Measurements from ENCODE around the gene DNM3. TPM values are rescaled to one million over a fixed set of nuclear protein-coding genes. Genes with fewer than 3 reads are reported as not detected.

DNM3 gene
- polyA plus RNA-seq, 3 donors: 0.15 TPM; not detected in 2

DNA sequence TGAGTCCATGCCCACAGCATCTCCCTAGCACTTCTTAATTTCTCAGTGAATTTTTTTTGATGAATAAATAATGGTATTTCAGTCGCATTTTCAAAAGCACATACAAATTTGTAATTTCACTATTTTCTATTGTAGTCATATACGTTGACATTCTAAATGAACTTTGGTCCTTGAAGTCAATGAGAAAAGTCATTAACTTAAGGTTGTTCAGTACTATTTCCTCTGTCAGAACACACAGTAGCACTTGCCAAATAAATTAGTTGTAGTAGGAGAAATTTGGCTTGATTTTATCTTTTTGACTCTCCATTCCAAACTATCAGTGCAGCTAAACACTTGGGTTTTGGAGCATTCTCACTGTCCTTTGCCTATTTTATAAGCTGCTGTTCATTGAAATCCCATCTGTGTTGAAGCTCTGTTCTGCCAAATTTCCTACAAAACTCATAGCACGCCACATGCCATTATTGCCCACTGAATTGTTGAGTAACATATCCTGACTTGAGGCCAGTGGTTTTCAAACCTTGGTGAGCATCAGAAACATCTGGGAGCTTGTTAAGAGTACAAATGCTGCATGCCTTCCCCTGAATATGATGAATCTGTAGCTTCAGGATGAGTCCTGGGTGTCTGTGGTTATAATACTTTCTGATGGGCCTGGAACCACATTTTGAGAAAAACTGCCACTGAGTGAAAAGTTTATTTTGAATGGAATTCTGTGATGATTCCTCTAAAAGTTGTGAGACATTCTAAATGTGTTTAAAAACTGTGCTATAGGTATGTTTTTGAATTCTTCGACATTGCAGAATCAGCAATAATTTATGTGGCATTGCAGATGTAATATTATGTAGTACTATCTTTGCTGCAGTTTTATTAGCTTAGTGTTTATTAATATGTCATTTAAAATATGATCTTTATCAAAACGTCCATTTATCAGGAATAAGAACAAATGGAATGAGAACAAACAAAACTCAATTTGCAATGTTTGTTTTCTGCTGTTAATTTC lies 78.9 kb downstream of the DNM3 start:
- Mint-ChIP-seq H3K36me3 (no peaks in the 10 kb centered on the region), H3K4me1 (no peaks in the 10 kb centered on the region), H3K27ac (no peak overlapping the region), H3K4me3 (no peak overlapping the region), H3K27me3 (ENCODE audit: low read depth in 3 of 3) (no peaks in the 10 kb centered on the region), H3K9me3 (peaks cover 0 to 8% (median 6%) of the 10 kb centered on the region in 7 donors)
- Histone ChIP-seq H2AFZ (ENCODE audit: insufficient read depth, low read depth, low read length, poor library complexity, severe bottlenecking) (no peak overlapping the region), H4K20me1 (ENCODE audit: insufficient read depth, low read length) (no peaks in the 10 kb centered on the region), H3K36me3 (replicated peaks in 1 of 2; ENCODE audit: control insufficient read depth in 1 of 2, insufficient read depth in 2 of 2, low read length in 2 of 2) (no peaks in the 10 kb centered on the region), H3K4me1 (ENCODE audit: control insufficient read depth in 1 of 2, insufficient read depth in 2 of 2, low read length in 2 of 2) (no peaks in the 10 kb centered on the region), H3K4me3 (replicated peaks in 1 of 3; ENCODE audit: low read depth in 2 of 3, low read length in 3 of 3) (no peak overlapping the region), H3K27me3 (ENCODE audit: control insufficient read depth in 2 of 2, insufficient read depth in 2 of 2, low read length in 2 of 2) (no peaks in the 10 kb centered on the region), H3K9me3 (replicated peaks in 1 of 2; ENCODE audit: control insufficient read depth in 1 of 2, insufficient read depth in 1 of 2, low read length in 2 of 2) (no peaks in the 10 kb centered on the region), H3K4me2 (replicated peaks; ENCODE audit: extremely low read depth, low read length, poor library complexity, severe bottlenecking) (no peak overlapping the region), H3K9ac (ENCODE audit: insufficient read depth, low read length, poor library complexity, severe bottlenecking) (no peak overlapping the region), H3K79me2 (ENCODE audit: insufficient read depth, low read length) (no peaks in the 10 kb centered on the region), H3K27ac (ENCODE audit: low read depth in 1 of 2, low read length in 2 of 2) (no peak overlapping the region)
- intact Hi-C loops (cut with micrococcal nuclease): no loop called here
- DNase-seq: no peak
- WGBS (ENCODE audit: insufficient coverage): 25% methylated on average over 1 of the region's 5 CpGs
- TF ChIP-seq, protein P1, sequence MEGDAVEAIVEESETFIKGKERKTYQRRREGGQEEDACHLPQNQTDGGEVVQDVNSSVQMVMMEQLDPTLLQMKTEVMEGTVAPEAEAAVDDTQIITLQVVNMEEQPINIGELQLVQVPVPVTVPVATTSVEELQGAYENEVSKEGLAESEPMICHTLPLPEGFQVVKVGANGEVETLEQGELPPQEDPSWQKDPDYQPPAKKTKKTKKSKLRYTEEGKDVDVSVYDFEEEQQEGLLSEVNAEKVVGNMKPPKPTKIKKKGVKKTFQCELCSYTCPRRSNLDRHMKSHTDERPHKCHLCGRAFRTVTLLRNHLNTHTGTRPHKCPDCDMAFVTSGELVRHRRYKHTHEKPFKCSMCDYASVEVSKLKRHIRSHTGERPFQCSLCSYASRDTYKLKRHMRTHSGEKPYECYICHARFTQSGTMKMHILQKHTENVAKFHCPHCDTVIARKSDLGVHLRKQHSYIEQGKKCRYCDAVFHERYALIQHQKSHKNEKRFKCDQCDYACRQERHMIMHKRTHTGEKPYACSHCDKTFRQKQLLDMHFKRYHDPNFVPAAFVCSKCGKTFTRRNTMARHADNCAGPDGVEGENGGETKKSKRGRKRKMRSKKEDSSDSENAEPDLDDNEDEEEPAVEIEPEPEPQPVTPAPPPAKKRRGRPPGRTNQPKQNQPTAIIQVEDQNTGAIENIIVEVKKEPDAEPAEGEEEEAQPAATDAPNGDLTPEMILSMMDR (IDR thresholded peaks at IDR 0.05): no peak

- H3K9ac ChIP-seq (ENCODE audit: insufficient read depth, low read length, poor library complexity, severe bottlenecking): no peak overlapping the region
- no peaks in the 10 kb centered on the region for H3K36me3 ChIP-seq (replicated peaks in 1 of 2; ENCODE audit: control insufficient read depth in 1 of 2, insufficient read depth in 2 of 2, low read length in 2 of 2)
- no peaks in the 10 kb centered on the region for H3K9me3 ChIP-seq (replicated peaks in 1 of 2; ENCODE audit: control insufficient read depth in 1 of 2, insufficient read depth in 1 of 2, low read length in 2 of 2)
- Mint-ChIP-seq H3K36me3 (no peaks in the 10 kb centered on the region), H3K27me3 (ENCODE audit: low read depth in 3 of 3) (peaks cover 0 to 1% (median 0%) of the 10 kb centered on the region in 3 donors), H3K9me3 (peaks cover 1 to 10% (median 6%) of the 10 kb centered on the region in 7 donors), H3K4me3 (no peak overlapping the region), H3K4me1 (no peaks in the 10 kb centered on the region), H3K27ac (no peak overlapping the region)
- DNase-seq: no peak
- no peaks in the 10 kb centered on the region for H3K27me3 ChIP-seq (ENCODE audit: control insufficient read depth in 2 of 2, insufficient read depth in 2 of 2, low read length in 2 of 2)
- H2AFZ ChIP-seq (ENCODE audit: insufficient read depth, low read depth, low read length, poor library complexity, severe bottlenecking): no peak overlapping the region
- no peaks in the 10 kb centered on the region for H3K4me1 ChIP-seq (ENCODE audit: control insufficient read depth in 1 of 2, insufficient read depth in 2 of 2, low read length in 2 of 2)
- intact Hi-C loops (cut with micrococcal nuclease): no loop called here
- H3K4me2 ChIP-seq (replicated peaks; ENCODE audit: extremely low read depth, low read length, poor library complexity, severe bottlenecking): no peak overlapping the region
- H3K4me3 ChIP-seq (replicated peaks in 1 of 3; ENCODE audit: low read depth in 2 of 3, low read length in 3 of 3): no peak overlapping the region
- no peaks in the 10 kb centered on the region for H4K20me1 ChIP-seq (ENCODE audit: insufficient read depth, low read length)
- no peak overlapping the region for H3K27ac ChIP-seq (ENCODE audit: low read depth in 1 of 2, low read length in 2 of 2)
- no peaks in the 10 kb centered on the region for H3K79me2 ChIP-seq (ENCODE audit: insufficient read depth, low read length)
- TF ChIP-seq, protein P1 (IDR thresholded peaks at IDR 0.05): no peak
- WGBS (ENCODE audit: insufficient coverage): no CpG with 5 or more reads among the region's 2 CpGs
Measured at GRCh38 chr1:171922999-171923398, 81.7 kb downstream of the DNM3 start.
